ENCODE results near the gene FNTB.

- TF ChIP-seq CTCF (conservative IDR thresholded peaks at IDR 0.05 in 1 of 2, IDR thresholded peaks at IDR 0.05 in 1 of 2; ENCODE audit: extremely low read depth in 1 of 2, insufficient read depth in 1 of 2, low read depth in 1 of 2, low read length in 2 of 2) (peak in 1 of 2 donors; percentile 12), EZH2 (IDR thresholded peaks at IDR 0.05; ENCODE audit: borderline replicate concordance, low read length) (no peak)
These were observed 116.6 kb downstream of the FNTB start for GRCh38 chr14:65103150-65103760.

Measured in mammary epithelial cell (primary cell).